Adipose tissue (tissue), 3 donors: Measurements from ENCODE around the gene TBCK. TPM values are rescaled to one million over a fixed set of nuclear protein-coding genes. Genes with fewer than 3 reads are reported as not detected.

Experiments
- H3K27ac ChIP-seq: one replicate; pipeline ENCODE4 v1.5.1; 2013; ENCODE audit warnings: low read depth, low read length
- WGBS, 3 donors: extraction: QIAGEN DNeasy Blood & Tissue Kit; methylation state at CpG; one replicate each; pipeline ENCODE4 v1.1.7; 2013; 5-methylcytosine and 5-hydroxymethylcytosine counted together
- polyA plus RNA-seq, 3 donors: library from polyadenylated mRNA; stranded (reverse); fragments of 200-250 nt; gene quantifications; one replicate each; pipeline ENCODE4 v1.2.3, GENCODE V29; 2013
- donor health status: healthy with polysubstance abuse.
- donor health status: Bipolar disorder and iron deficiency.
- donor health status: healthy.

TBCK gene
- polyA plus RNA-seq, 3 donors: 6.4 to 14.2 (median 9.2) TPM

DNA sequence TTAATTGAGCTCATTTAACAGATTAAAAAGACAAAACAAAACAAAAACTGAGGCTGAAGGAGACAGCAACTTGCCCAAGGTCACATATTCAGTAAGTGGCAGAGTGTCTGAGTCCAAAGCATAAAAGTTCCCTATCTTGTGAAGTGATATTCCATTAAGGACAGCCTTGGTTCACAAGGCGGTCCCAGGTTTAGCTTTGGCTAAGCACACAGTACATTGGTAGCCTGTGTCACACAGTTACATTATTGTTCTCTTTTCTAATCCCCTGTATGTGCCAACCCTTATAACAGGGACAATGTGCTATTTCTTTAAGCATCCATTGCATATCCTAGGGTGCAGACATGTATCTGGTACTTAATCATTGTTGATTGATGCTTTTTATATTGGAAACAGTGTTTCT, 280.8 kb downstream of the TBCK start:
- no peak overlapping the region for H3K27ac ChIP-seq
- WGBS, 3 donors: 86 to 94% (median 91%) methylated on average over 1 of the region's 1 CpG

DNA sequence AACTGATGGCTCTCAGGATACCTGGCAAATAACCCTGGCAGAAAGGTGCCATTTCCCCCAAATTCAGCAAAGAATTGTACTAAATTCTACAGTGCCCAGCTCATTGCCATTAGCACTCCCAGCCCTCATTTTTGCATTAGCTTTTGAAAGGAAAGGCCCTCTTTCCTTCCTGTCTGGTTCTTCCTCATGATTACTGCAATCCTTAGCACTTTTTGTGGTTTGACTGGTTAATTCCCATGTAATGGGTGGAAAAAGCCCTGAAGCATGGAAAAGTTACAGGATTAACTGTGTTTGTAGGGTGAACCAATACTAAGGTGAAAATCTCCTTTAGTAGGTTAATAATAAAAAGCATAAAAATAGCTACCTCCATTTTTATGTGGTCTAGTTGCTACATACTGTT, 281.3 kb downstream of the TBCK start:
- no peak overlapping the region for H3K27ac ChIP-seq

DNA sequence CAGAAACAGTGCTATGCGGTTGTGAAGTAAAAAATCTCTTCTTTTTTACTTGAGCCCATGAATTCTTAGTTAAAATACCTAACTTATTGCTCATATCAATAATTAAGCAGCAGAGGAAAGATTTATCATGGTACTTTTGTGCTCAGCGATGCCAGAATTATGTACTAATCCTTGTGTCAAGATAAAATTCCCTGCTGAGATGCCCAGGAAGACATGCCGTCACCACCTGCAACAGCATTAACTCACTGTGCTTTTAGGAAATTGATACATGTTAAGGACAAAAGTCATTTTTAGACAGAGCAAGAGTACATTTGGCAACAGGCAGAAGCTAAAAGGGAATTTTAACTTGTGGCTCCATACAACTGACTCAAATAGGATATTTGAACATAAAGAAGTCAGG, 281.8 kb downstream of the TBCK start:
- H3K27ac ChIP-seq: no peak overlapping the region
- 61 to 64% (median 64%) methylated on average over 3 of the region's 3 CpGs for WGBS, 3 donors

DNA sequence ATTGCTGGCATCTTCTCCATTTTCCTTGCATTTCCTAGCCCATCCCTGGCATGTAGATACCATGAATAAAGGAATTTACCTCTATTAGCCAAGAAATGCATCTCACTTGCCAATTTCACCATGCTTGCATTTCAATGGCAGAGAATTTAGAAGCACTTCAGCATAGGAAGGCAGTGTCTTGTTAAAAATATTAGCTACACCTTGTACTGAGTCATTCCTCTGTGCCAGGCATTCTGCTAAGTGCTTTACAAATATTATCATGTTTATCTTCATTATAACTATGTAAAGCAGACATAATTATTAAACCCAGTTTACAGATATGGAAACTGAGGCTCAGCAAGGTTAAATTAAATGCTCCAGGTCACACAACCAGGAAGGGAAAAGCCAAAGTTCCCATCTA, 282.5 kb downstream of the TBCK start:
- no peak overlapping the region for H3K27ac ChIP-seq

DNA sequence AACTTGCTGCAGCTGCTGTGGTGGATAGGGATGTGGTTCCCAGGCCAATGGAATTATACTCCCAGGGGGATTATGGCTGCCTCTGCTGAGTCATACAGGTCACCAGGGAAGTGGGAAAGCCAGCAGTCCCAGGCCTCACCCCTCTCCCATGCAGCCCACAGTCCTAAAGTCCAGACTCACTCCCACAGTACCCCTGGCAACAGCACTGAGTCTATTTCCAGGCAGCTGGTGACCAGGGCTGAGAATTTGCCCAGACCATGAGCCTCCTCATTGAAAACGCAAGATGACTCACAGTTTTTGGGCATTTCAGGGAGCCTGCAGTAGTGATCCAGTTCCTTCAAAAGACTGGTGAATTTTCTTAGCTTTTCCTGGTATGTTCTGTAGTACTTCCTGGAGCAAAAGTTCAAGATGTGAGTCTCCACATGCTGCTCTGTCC, 283.1 kb downstream of the TBCK start:
- 79 to 89% (median 88%) methylated on average over 1 of the region's 1 CpG for WGBS, 3 donors

DNA sequence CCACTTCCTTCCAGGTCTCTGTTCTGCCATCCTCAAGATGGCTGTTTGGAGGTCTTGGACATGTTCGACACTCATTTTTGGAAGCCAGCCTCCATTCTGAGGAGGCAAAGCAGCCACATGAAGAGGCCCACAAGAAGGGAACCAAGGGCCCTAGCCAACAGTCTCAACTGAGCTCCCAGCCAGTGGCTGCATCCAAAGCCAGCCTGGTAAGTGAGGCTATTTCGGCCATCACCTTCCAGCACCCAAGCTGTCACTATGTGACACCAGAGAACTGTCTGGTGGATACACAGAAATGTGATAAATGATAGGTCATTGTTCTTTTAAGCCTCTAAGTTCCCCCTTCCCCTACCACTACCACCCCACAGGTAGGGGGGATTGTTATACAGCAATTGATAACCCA, 293.6 kb downstream of the TBCK start:
- no peak overlapping the region for H3K27ac ChIP-seq
- WGBS, 3 donors: 80 to 97% (median 89%) methylated on average over 2 of the region's 2 CpGs

More for the DNA sequence above, 283.1 kb downstream of the TBCK start:
- no peak overlapping the region for H3K27ac ChIP-seq

DNA sequence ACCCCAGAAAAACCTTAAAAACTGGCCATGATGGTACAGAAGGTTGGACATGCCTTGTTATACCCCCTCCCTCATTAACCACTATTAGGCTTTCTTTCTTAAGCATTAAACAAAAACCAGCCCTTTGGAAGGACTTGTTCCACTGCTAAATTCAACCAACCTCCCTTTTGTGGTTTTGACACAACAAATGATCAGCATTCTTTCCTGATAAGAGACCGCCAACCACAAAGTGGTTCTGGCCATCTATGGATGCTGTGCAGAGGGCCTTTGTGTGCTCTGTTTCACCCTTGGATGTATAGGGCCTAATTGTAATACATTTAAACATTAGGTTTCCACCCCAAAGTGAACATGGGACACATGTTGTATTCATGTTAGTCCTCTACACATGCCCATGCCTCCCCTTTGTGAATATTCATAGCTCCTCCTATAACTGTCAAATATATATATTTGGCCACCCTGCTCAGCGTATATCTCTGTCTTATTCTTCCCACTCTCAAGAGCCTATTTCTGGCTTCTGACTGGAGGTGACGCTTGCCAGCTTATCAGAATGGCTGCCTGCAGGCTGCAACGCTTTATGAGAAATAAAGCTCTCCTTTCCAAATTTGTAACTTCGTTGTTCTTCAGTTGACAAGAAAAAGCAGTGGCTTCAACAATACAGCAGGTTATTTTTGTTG, 294.1 kb downstream of the TBCK start:
- 54 to 88% (median 67%) methylated on average over 5 of the region's 5 CpGs for WGBS, 3 donors
- no peak overlapping the region for H3K27ac ChIP-seq

DNA sequence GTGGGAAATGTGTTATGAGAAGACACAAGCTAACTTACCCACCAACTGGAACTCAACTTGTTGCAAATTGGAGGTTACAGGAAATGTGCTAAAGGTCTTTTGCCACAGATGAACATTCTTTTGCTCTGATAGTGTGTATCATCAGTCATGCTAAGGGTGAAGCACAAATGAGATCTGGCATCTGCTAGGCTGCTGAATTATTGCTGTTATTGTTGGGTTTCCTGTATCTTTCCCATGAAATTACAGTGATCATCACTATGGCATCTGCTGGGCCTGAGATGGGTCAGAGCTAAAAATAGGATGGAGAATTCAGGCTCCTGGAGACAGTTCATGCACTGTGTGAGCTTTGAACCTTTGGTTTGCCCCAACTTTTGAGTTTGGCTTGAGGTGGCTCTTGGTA, 296.2 kb downstream of the TBCK start:
- no peak overlapping the region for H3K27ac ChIP-seq

DNA sequence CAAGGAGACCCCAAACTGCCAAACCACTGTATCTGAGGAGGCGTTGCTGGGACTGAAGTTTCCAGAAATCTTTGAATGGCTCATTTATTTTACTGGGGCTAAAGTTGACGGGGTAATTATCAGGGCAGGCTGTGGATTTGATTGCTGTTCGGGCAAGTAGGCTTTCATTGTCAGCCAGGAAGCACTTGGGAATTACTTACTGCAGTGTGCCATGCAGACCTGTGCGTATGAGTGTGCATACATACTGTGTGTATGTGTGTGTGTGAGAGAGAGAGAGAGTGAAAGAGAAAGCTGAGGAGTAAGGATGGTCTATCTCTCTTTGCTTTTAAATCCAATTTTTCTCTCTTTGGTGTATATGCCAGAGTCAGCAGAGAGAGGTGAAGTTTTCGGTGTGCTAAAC, 298.0 kb downstream of the TBCK start:
- WGBS, 3 donors: 80 to 85% (median 82%) methylated on average over 5 of the region's 5 CpGs
- no peak overlapping the region for H3K27ac ChIP-seq

DNA sequence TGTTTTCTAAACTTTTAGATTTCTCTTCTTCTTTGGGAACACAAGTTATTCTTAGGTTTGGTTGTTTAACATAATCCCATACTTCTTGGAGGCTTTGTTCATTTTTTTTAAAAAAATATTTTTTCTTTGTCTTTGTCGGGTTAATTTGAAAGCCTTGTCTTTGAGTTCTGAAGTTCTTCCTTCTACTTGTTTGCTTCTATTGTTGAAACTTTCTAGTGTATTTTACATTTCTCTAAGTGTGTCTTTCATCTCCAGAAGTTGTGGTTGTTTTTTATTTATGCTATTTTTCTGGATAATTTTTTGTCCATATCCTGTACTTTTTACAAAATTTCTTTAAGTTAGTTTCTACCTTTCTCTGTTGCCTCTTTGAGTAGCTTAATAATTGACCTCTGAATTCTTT, 304.6 kb downstream of the TBCK start:
- WGBS, 3 donors: 98 to 100% (median 100%) methylated on average over 1 of the region's 1 CpG
- no peak overlapping the region for H3K27ac ChIP-seq

DNA sequence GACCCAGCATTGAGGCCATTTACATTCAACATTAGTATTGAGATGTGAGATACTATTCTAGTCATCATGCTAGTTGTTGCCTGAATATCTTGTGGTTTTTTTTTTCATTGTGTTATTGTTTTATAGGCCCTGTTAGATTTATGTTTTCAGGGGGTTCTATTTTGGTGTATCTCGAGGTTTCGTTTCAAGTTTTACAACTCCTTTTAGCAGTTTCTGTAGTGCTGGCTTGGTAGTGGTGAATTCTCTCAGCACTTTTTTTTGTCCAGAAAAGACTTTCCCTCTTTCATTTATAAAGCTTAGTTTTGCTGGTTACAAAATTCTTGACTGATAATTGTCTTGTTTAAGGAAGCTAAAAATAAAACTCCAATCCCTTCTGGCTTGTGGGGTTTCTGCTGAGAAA, 305.2 kb downstream of the TBCK start:
- no peak overlapping the region for H3K27ac ChIP-seq
- 91 to 92% (median 91%) methylated on average over 2 of the region's 2 CpGs for WGBS, 3 donors

DNA sequence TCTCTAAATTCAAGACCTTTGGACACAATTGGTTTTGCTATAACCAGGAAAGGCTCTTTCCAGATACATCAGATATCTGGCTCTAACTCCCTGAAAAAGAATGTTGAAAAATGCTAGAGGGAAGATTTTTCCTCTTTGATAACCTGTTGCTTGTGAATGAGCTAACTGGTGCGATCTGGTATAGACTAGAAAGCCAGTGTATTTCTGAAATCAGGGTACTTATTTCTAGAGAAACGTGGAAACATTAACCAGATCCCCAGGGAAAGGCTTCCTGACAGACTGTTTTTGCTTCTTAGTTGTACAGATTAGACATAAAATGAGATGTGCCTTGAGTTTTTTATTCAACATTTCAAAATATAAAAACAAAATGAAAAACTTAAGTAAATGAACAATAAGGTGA, 313.0 kb downstream of the TBCK start:
- 48 to 58% (median 48%) methylated on average over 2 of the region's 2 CpGs for WGBS, 3 donors
- H3K27ac ChIP-seq: no peak overlapping the region

DNA sequence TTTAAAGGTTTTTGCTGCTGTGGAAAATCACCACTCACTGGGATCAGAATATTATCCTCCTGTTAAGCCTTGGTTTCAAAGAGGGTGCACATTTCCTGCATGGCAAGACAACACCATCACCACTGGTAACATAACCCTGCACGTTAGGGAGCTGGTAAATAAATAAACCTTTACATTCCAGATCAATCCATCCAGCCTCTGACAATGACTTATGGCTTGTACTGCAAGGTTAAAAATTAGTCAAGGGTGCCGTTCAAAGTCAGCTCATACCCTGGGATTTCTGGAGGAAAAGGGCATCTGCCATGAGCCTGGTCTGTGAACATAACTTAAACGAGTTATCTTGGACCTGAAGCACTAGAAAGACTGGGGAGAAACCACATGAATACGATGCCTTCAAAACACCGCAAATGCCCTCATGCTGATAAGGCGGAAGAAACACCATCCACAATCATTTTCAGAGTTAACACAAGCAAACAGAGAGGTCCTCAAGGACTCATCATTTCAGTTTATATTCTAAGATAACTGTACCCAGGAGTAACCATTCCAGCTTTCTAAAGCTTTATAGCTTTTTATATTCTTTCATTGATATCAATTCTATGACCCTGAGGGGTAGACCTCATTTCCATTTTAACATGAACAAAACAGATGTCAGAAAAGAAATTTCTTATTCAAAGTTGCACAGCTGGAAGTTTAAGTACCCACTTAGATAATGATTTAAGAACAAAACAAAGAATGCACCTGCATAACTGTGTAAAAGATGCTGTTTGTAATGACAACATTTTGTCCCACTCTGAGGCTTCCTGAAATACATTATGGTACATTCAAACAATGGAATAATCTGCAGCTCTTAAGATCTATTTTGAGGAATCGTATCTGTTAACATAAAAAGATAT, 317.6 kb downstream of the TBCK start:
- H3K27ac ChIP-seq: no peak overlapping the region
- 30 to 78% (median 78%) methylated on average over 7 of the region's 7 CpGs for WGBS, 3 donors

DNA sequence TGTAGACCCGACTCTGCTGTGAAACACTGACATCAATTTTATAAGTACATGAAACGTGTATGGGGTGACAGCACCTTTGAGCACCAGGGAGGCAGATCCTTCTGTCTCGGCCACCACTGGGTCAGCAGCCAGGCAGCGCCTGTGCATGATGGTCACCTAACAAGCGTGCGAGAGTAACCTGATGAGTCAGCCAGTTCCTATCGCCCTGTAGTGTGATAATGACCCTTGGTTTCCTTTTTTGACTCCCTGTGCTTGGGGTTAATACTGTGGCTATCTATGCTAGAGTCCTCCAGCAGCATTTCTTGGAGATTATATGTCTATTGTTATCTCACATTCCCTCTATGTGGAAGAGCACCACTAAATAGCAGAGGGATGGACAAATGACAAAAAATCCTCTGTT, 319.2 kb downstream of the TBCK start:
- 76 to 82% (median 80%) methylated on average over 7 of the region's 7 CpGs for WGBS, 3 donors
- H3K27ac ChIP-seq: no peak overlapping the region

DNA sequence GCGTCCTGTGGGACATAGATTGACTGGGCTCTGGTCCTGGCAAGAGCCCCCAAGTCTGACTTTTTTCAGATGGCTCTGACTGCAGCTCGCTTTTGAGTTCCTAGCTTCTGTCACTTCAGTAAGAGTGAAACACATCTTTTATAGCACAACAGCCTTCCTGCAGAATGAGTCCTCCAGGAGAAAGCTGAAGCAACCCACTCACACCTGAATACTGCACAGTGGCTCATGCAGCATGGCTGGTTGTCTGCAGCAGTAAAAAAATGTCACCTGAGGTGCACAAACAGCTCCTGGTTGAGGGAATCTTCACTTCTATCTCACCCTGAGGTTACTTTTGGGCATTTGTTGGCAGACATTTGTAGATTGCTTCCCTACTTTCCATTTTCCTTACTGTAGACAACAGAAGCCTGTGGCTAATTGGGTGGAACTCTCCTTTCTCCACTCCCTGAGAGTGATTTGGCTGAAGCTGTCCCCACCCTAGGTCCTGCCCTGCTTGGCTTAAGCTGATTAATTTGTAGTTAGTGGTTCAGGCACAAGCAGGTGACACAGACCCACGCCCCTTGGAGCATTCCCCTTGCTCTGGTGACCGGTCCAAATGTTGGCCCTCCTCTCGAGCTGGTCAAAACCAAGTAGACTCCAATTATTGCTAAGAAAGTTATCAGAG, 321.0 kb downstream of the TBCK start:
- 66 to 90% (median 89%) methylated on average over 5 of the region's 5 CpGs for WGBS, 3 donors
- no peak overlapping the region for H3K27ac ChIP-seq

DNA sequence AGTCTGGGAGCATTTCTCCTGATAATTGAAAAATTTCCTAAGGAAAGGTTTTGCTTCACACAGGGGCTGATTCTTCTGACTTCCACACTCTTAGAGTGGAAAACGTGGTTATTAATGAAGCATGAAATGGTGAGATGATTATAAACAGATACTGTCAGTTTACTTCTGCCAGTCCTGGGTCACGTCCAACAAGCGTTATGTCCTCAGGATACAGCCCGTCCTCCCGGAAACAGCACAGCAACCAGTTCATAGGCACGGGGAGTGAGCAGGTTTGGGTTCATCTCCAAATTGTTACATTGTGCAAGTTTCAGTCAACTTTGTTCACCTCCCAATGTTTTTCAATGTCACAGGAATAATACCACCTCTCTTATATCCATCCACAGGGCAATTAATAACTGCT, 321.9 kb downstream of the TBCK start:
- WGBS, 3 donors: 38 to 57% (median 51%) methylated on average over 6 of the region's 6 CpGs
- H3K27ac ChIP-seq: no peak overlapping the region

DNA sequence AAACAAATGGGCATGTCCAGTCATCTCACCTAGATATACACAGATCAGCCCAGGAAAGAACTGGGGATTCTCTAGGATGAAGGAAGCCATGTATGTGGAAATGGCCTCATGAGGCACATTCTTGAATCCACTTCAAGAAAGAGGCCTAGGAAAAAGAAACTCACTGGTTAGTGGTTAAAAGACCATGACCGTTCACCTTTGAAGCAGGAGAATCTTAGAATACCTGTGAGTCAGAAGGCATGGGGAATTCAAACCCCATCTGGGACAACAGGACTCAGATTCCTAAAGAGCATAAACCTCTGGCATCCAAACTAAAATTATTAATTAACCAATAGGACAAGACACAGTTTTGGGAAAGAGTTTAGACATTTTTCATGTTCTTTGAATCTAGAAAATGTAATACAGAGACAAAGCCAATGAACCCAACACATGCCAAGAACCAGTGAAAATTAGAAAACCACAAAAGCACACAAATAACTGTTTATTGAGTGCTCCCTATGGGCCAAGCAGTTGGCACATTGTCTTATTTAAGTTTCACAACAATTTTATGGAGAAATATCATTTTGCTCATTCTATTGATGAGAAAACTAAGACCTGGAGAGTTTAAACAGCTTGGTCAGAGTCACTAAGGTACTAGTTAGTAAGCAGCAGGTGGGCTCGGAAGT, 323.2 kb downstream of the TBCK start:
- WGBS, 3 donors: 92 to 94% (median 92%) methylated on average over 2 of the region's 2 CpGs
- no peak overlapping the region for H3K27ac ChIP-seq

DNA sequence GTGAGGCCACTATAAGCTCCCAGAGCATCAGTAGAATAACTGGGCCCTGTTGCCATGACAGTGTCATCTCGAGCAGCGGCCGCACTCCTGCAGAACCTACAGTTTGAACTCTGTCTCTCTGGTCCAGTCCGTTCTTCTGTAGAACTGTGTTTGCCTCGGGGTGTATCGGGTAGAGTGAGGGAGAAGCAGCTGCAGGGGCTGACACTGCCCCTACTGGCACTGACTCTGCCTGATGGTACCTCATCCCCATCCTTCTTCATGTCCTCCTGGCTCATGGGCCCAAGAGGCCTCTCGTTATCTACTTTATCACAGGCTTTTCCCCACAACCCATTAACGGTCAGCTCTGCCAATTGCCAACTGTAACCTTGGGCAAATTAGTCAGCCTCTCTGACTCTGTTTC, 324.3 kb downstream of the TBCK start:
- no peak overlapping the region for H3K27ac ChIP-seq
- WGBS, 3 donors: 89 to 91% (median 90%) methylated on average over 8 of the region's 8 CpGs
